ENCODE measurements around the gene RIMBP2. TPM values are rescaled to one million over a fixed set of nuclear protein-coding genes. Genes with fewer than 3 reads are reported as not detected.

The RIMBP2 gene
- total RNA-seq, 1 experiment from 2014 or later: 2.1 TPM

- no peak overlapping the region for H3K4me3 ChIP-seq (ENCODE audit: insufficient read depth, low read depth, low read length)
- DNase-seq: no peak
- H3K27me3 ChIP-seq (ENCODE audit: control insufficient read depth, insufficient read depth, low read length): no peaks in the 10 kb centered on the region
- no peaks in the 10 kb centered on the region for H3K36me3 ChIP-seq (replicated peaks; ENCODE audit: control insufficient read depth, insufficient read depth, low read length)
These were observed 261.8 kb downstream of the RIMBP2 start for GRCh38 chr12:130454296-130454695.

DNA sequence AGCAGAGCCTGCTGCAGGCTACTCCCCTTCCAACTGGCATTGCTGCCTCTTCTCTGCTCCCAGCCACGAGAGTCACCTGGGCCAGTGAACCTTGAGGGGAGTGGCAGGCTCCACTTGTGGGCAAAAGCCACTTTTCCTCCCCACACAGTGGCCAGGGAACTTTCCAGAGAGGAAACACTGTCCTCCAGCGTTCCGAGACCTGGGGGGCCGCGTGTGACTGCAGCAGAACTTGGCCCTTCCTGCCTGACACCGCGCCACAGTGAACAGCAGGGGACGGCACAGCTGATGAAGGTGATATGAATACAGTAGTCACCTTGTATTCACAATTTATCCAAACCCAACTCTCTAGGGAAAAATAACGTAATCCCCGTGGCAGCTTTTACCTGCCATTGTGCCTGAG is 263.6 kb downstream of the RIMBP2 start:
- DNase-seq: no peak
- Histone ChIP-seq H3K36me3 (replicated peaks; ENCODE audit: control insufficient read depth, insufficient read depth, low read length) (no peaks in the 10 kb centered on the region), H3K4me3 (ENCODE audit: insufficient read depth, low read depth, low read length) (no peak overlapping the region), H3K27me3 (ENCODE audit: control insufficient read depth, insufficient read depth, low read length) (no peaks in the 10 kb centered on the region)

GRCh38 chr12:130451001-130451930 is 264.8 kb downstream of the RIMBP2 start:
- Histone ChIP-seq H3K27me3 (ENCODE audit: control insufficient read depth, insufficient read depth, low read length) (no peaks in the 10 kb centered on the region), H3K4me3 (ENCODE audit: insufficient read depth, low read depth, low read length) (no peak overlapping the region), H3K36me3 (replicated peaks; ENCODE audit: control insufficient read depth, insufficient read depth, low read length) (no peaks in the 10 kb centered on the region)
- no peak for DNase-seq

DNA sequence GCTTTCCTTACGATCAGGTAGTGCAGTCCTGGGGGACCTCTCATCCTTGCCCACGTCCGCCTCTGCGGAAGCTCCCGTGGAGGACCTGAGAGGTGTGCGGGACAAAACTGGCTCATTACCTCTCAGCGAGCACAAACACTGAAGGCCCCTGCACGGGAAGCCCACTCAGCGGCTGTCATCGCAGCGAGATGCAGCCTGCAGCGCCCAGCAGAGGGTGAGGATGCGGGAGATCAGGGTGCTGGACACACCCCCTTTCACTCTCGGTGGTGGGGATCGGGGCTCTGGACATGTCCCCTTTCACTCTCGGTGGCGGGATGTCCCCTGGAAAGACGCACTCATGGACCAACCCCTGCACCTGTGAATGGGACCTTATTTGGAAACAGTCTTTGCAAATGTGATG is 266.8 kb downstream of the RIMBP2 start:
- Histone ChIP-seq H3K4me3 (ENCODE audit: insufficient read depth, low read depth, low read length) (no peak overlapping the region), H3K27me3 (ENCODE audit: control insufficient read depth, insufficient read depth, low read length) (no peaks in the 10 kb centered on the region), H3K36me3 (replicated peaks; ENCODE audit: control insufficient read depth, insufficient read depth, low read length) (no peaks in the 10 kb centered on the region)
- no peak for DNase-seq

GRCh38 chr12:130448044-130448821 is 267.9 kb downstream of the RIMBP2 start:
- Histone ChIP-seq H3K36me3 (replicated peaks; ENCODE audit: control insufficient read depth, insufficient read depth, low read length) (no peaks in the 10 kb centered on the region), H3K27me3 (ENCODE audit: control insufficient read depth, insufficient read depth, low read length) (no peaks in the 10 kb centered on the region), H3K4me3 (ENCODE audit: insufficient read depth, low read depth, low read length) (no peak overlapping the region)
- DNase-seq: no peak

DNA sequence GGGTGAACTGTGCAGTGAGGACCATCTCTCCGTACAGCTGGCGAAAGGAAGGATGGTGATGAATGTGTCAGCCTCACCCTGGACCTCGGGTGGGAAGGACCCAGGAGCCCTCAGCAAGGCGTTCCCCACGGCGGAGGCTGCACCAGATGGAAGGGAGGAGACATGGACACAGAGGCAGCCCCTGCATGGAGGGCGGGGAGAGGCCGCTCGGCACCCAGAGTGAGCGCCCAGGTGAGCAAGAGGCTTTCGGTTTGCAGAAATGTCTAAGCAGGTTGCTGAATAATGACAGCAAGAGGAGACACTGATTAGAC is 268.5 kb downstream of the RIMBP2 start:
- no peaks in the 10 kb centered on the region for H3K36me3 ChIP-seq (replicated peaks; ENCODE audit: control insufficient read depth, insufficient read depth, low read length)
- DNase-seq: no peak
- H3K4me3 ChIP-seq (ENCODE audit: insufficient read depth, low read depth, low read length): no peak overlapping the region
- H3K27me3 ChIP-seq (ENCODE audit: control insufficient read depth, insufficient read depth, low read length): no peaks in the 10 kb centered on the region

- Histone ChIP-seq H3K4me3 (ENCODE audit: insufficient read depth, low read depth, low read length) (no peak overlapping the region), H3K27me3 (ENCODE audit: control insufficient read depth, insufficient read depth, low read length) (no peaks in the 10 kb centered on the region), H3K36me3 (replicated peaks; ENCODE audit: control insufficient read depth, insufficient read depth, low read length) (no peaks in the 10 kb centered on the region)
- no peak for DNase-seq
These were observed 269.0 kb downstream of the RIMBP2 start for GRCh38 chr12:130446846-130447654.

DNA sequence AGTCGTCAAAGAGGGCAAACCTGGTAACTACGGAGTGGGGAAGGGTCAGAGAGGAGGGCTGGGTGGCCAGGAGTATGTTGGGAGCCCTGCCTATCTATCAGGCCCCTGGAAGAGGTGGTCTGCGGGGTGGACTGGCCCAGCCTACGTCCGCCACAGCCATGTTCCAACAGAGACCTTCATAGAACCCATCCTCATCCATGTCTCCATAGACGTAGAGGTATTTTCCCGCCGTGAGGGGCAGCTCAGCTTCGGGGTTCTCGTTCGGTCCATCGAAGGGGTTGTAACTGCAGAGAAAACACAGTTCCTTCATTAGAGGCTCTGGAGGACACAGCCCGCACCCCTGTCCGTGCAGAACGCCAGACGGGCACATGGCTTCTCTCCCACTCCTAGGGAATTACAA is 271.1 kb downstream of the RIMBP2 start:
- Histone ChIP-seq H3K36me3 (replicated peaks; ENCODE audit: control insufficient read depth, insufficient read depth, low read length) (no peaks in the 10 kb centered on the region), H3K27me3 (ENCODE audit: control insufficient read depth, insufficient read depth, low read length) (no peaks in the 10 kb centered on the region), H3K4me3 (ENCODE audit: insufficient read depth, low read depth, low read length) (no peak overlapping the region)
- no peak for DNase-seq

DNA sequence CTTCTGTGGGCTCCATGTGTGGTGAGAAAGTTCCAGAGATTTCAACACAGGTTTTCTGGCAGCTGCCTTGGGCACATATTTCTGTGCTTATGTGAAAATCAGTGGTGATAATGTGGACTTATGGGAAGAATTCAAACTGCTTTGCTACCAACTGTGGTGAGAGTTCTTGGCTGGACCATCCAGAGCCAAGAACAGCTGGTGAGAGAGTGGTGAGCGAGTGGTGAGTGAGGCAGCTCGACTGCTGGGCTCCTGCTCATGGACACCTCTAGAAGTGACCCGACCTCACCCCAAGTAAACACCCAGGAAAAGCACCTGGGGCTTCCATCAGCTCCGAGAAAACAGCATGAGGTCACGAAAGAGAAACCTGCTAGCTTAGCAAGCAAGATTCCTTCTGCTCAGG is 272.0 kb downstream of the RIMBP2 start:
- Histone ChIP-seq H3K36me3 (replicated peaks; ENCODE audit: control insufficient read depth, insufficient read depth, low read length) (no peaks in the 10 kb centered on the region), H3K4me3 (ENCODE audit: insufficient read depth, low read depth, low read length) (no peak overlapping the region), H3K27me3 (ENCODE audit: control insufficient read depth, insufficient read depth, low read length) (no peaks in the 10 kb centered on the region)
- DNase-seq: no peak

- no peak for DNase-seq
- Histone ChIP-seq H3K4me3 (ENCODE audit: insufficient read depth, low read depth, low read length) (no peak overlapping the region), H3K36me3 (replicated peaks; ENCODE audit: control insufficient read depth, insufficient read depth, low read length) (no peaks in the 10 kb centered on the region), H3K27me3 (ENCODE audit: control insufficient read depth, insufficient read depth, low read length) (no peaks in the 10 kb centered on the region)
These were observed 274.0 kb downstream of the RIMBP2 start for GRCh38 chr12:130441771-130442760.

- H3K4me3 ChIP-seq (ENCODE audit: insufficient read depth, low read depth, low read length): no peak overlapping the region
- no peaks in the 10 kb centered on the region for H3K27me3 ChIP-seq (ENCODE audit: control insufficient read depth, insufficient read depth, low read length)
- DNase-seq: no peak
- no peaks in the 10 kb centered on the region for H3K36me3 ChIP-seq (replicated peaks; ENCODE audit: control insufficient read depth, insufficient read depth, low read length)
These were observed 275.6 kb downstream of the RIMBP2 start for GRCh38 chr12:130440411-130441080.

DNA sequence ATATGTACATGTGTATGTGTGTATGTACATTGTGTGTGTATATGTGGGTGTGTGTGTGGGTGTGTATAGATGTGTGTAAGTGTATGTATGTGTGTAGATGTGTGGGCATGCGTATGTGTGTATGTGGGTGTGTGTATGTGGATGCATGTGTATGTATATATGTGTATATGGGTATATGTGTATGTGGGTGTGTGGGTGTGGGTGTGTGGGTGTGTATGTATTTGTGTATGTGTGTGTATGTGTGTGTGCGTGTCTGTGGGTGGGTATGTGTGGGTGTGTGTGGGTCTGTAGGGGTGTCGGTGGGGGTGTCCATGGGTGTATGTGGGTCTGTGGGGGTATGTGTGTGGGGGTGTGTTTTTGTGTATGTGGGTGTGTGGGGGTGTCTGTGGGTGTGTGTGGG is 276.8 kb downstream of the RIMBP2 start:
- H3K27me3 ChIP-seq (ENCODE audit: control insufficient read depth, insufficient read depth, low read length): no peaks in the 10 kb centered on the region
- H3K36me3 ChIP-seq (replicated peaks; ENCODE audit: control insufficient read depth, insufficient read depth, low read length): no peaks in the 10 kb centered on the region
- no peak for DNase-seq
- no peak overlapping the region for H3K4me3 ChIP-seq (ENCODE audit: insufficient read depth, low read depth, low read length)

DNA sequence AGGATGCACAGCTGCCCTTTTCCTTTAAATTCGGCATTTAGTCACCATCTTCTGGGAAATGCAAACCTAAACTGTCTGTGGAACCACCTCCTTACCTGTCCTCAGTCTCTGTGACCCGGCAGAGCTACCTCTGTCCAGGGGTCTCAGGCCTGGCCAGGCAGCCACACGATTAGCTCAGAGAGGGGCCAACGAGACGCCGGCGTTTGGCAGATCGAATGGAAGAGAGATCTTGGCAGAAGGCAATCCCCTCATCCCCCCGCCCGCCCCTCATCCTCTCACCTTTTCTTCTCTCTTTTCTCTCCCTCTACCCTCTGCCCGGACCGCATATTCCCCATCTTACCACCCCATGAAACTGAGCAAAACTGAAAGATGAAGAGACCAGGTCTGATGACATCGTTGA is 277.4 kb downstream of the RIMBP2 start:
- H3K4me3 ChIP-seq (ENCODE audit: insufficient read depth, low read depth, low read length): no peak overlapping the region
- H3K27me3 ChIP-seq (ENCODE audit: control insufficient read depth, insufficient read depth, low read length): no peaks in the 10 kb centered on the region
- no peak for DNase-seq
- no peaks in the 10 kb centered on the region for H3K36me3 ChIP-seq (replicated peaks; ENCODE audit: control insufficient read depth, insufficient read depth, low read length)
